K562 (cell line): ENCODE measurements around the gene GTSE1. TPM values are rescaled to one million over a fixed set of nuclear protein-coding genes. Genes with fewer than 3 reads are reported as not detected.
"Not testable (repeated sequence)": the region's sequence is repeated elsewhere in the genome, so short reads cannot be mapped to it uniquely, and the experiment has no call there.

Experiments used
- ATAC-seq: fragments of 200-7000 bp; cut with Tn5 transposase; 3 replicates; pipeline ENCODE4 v1.9.1; 2020; ENCODE audit warnings: moderate library complexity
- BruUV-seq: library from RNA; stranded (reverse); fragments of 400-500 nt; replicated peaks from 2 replicates; lab custom pipeline; 2021; lab: Mats Ljungman, UMichigan
- CTCF ChIA-PET: fragments of 300-600 bp; formaldehyde crosslinking; extraction: SDS; loops from one replicate; lab custom pipeline; 2021; ENCODE audit warnings: low intra/inter-chr PET ratio; lab: Yijun Ruan, JAX
- POLR2A ChIA-PET: fragments of 300-600, 350-650 bp; sonication (Branson Sonifier 250); formaldehyde crosslinking; extraction: SDS; loops from one replicate; lab custom pipeline; 2021; ENCODE audit warnings: antibody characterized with exemption, inconsistent platforms; lab: Yijun Ruan, JAX
- DNase-seq, 4 experiments: peaks; one replicate each; pipeline versions ENCODE4 v3.0.0 to v3.0.0-alpha.2; 2011 to 2018; ENCODE audit warnings: low spot score in 3 of 4, mixed read lengths in 3 of 4; ENCODE audit errors: extremely low read depth in 1 of 4
- FAIRE-seq: peaks from 2 replicates; lab custom pipeline; 2011; peaks lifted over from hg19 to GRCh38; lab: Jason Lieb, UNC
- H2AFZ ChIP-seq: 2 replicates; pipeline ENCODE4 v1.6.0; 2011; ENCODE audit warnings: low read depth, low read length, control low read depth, inconsistent platforms
- H3K27ac ChIP-seq: fragments of 200-600 bp; 3 replicates; pipeline ENCODE4 v1.8.0; 2011; ENCODE audit warnings: low read depth, mild to moderate bottlenecking, control low read depth, inconsistent platforms, low read length, moderate library complexity, mixed read lengths; ENCODE audit errors: extremely low read depth
- H3K27me3 ChIP-seq, 2 experiments: fragments of 300-600 bp in 1 of 2; 2 replicates in 1 of 2; 3 replicates in 1 of 2; pipeline versions ENCODE4 v1.6.0 to v1.8.0; 2011; ENCODE audit warnings: inconsistent platforms in 2 of 2, low read length in 2 of 2, mild to moderate bottlenecking in 1 of 2, mixed read lengths in 1 of 2, moderate library complexity in 1 of 2; ENCODE audit not compliant: control insufficient read depth in 2 of 2, insufficient read depth in 2 of 2
- H3K36me3 ChIP-seq: fragments of 300-600 bp; 3 replicates; pipeline ENCODE4 v1.8.0; 2011; ENCODE audit warnings: mild to moderate bottlenecking, low read length, inconsistent platforms; ENCODE audit not compliant: control insufficient read depth, insufficient read depth
- H3K4me1 ChIP-seq, 2 experiments: fragments of 200-600 bp in 1 of 2; replicated peaks in 1 of 2; 2 replicates in 1 of 2; 3 replicates in 1 of 2; pipeline versions ENCODE4 v1.5.1 to v1.8.0; 2011; ENCODE audit warnings: inconsistent platforms in 2 of 2, low read length in 2 of 2, mild to moderate bottlenecking in 1 of 2, mixed read lengths in 1 of 2, moderate library complexity in 1 of 2; ENCODE audit not compliant: control insufficient read depth in 2 of 2, insufficient read depth in 2 of 2
- H3K4me2 ChIP-seq: 2 replicates; pipeline ENCODE4 v1.6.1; 2011; ENCODE audit warnings: low read length, control low read depth, inconsistent platforms, mixed read lengths; ENCODE audit not compliant: insufficient read depth
- H3K4me3 ChIP-seq: fragments of 200-600 bp; sonication (generic), shearing (Covaris generic); 2 replicates; pipeline ENCODE4 v1.5.1; 2016; ENCODE audit warnings: control low read depth, inconsistent platforms
- H3K79me2 ChIP-seq: fragments of 200-600 bp; 3 replicates; pipeline ENCODE4 v1.8.0; 2011; ENCODE audit warnings: low read length, inconsistent platforms; ENCODE audit not compliant: control insufficient read depth, insufficient read depth
- H3K9ac ChIP-seq, 2 experiments: 2 replicates each; pipeline versions ENCODE4 v1.6.0 to v1.6.1; 2011; ENCODE audit warnings: low read depth in 2 of 2, low read length in 2 of 2, control low read depth in 1 of 2, inconsistent platforms in 1 of 2, mild to moderate bottlenecking in 1 of 2, mixed read lengths in 1 of 2; ENCODE audit not compliant: insufficient read depth in 1 of 2
- H3K9me1 ChIP-seq: one replicate; pipeline ENCODE4 v1.6.0; 2011; ENCODE audit warnings: inconsistent platforms, mild to moderate bottlenecking, low read length, moderate library complexity; ENCODE audit not compliant: control insufficient read depth, insufficient read depth
- H3K9me3 ChIP-seq: replicated peaks from 2 replicates; pipeline ENCODE4 v1.5.1; 2011; ENCODE audit warnings: low read depth, low read length, inconsistent platforms; ENCODE audit not compliant: control insufficient read depth, insufficient read depth
- H4K20me1 ChIP-seq: replicated peaks from 2 replicates; pipeline ENCODE4 v1.6.1; 2011; ENCODE audit warnings: low read length, inconsistent platforms, mixed read lengths; ENCODE audit not compliant: control insufficient read depth, insufficient read depth
- CREBBP ChIP-seq: IDR thresholded peaks from one replicate; pipeline ENCODE4 v1.6.1; 2012; ENCODE audit warnings: low read depth, mild to moderate bottlenecking, control low read depth, inconsistent platforms, low read length
- HCFC1 ChIP-seq: IDR thresholded peaks from 2 replicates; pipeline ENCODE4 v1.6.1; 2012; ENCODE audit warnings: low read depth, low read length, improper control_type of control experiment
- HMGXB4 ChIP-seq: sonication (generic); formaldehyde crosslinking; IDR thresholded peaks from 2 replicates; pipeline ENCODE4 v1.8.1; 2023; ENCODE audit warnings: mild to moderate bottlenecking, missing genetic modification reagents
- NR0B1 ChIP-seq: fragments of 450-650 bp; IDR thresholded peaks from one replicate; pipeline ENCODE4 v1.6.1; 2018; ENCODE audit warnings: mild to moderate bottlenecking, moderate library complexity; ENCODE audit not compliant: partially characterized antibody
- RBM17 ChIP-seq: fragments of 200-400 bp; formaldehyde crosslinking; IDR thresholded peaks from 2 replicates; pipeline ENCODE4 v1.6.1; 2017; ENCODE audit warnings: low read depth, mild to moderate bottlenecking, low read length, borderline replicate concordance
- ZNF121 ChIP-seq: sonication (generic); formaldehyde crosslinking; conservative IDR thresholded peaks from 2 replicates; pipeline ENCODE4 v1.8.0; 2022; ENCODE audit warnings: missing genetic modification reagents
- WGBS: fragments of 100-300 bp; shearing (Covaris generic); methylation state at CpG from one replicate; pipeline ENCODE4 v1.1.6; 2016; ENCODE audit warnings: low coverage, mixed read lengths; ENCODE audit not compliant: insufficient coverage; ENCODE audit errors: missing lambda C conversion rate; 5-methylcytosine and 5-hydroxymethylcytosine counted together
- in situ Hi-C: fragments of 300-500 bp; cut with MboI; formaldehyde crosslinking; loops from 4 replicates; pipeline ENCODE4 v1.15.0; 2018; ENCODE audit warnings: inconsistent platforms, mixed read lengths
- intact Hi-C: fragments of 100-400 bp; cut with micrococcal nuclease; formaldehyde crosslinking; loops from 2 replicates; pipeline ENCODE4 v1.14.2; 2022
- polyA plus RNA-seq, 8 experiments: library from polyadenylated mRNA; depleted of rRNA in 4 of 8; stranded (reverse) in 5 of 8; unstranded in 3 of 8; fragments of >200 nt; fragmentation: Nextera tagmentation in 2 of 8; fragmentation: Illumina TruSeq in 1 of 8; extraction: Ambion mirVana in 2 of 8; extraction: Trizol in 1 of 8; gene quantifications; 2 replicates each; pipeline versions ENCODE4 v1.2.1 to v1.2.3, GENCODE V29; 2011 to 2014; ENCODE audit warnings: inconsistent platforms in 1 of 8, missing spikeins in 1 of 8
- total RNA-seq, 7 experiments: library from RNA; depleted of rRNA in 6 of 7; stranded (reverse); fragments of >200 nt in 6 of 7; fragmentation: Illumina TruSeq in 2 of 7; extraction: Trizol in 2 of 7; gene quantifications; 2 replicates each; pipeline versions ENCODE4 v1.2.1 to v1.2.3, GENCODE V29; 2011 to 2021; ENCODE audit warnings: low replicate concordance in 1 of 7

The GTSE1 gene
- total and polyA plus RNA-seq, 9 of the 15 experiments (the other 6 are each of a cell fraction or from before 2014, with no cell fraction given), result 2.5 to 22.5 (median 12.9) TPM

- not testable (repeated sequence) for FAIRE-seq
These were observed 16.2 kb downstream of the GTSE1 start for GRCh38 chr22:46312848-46313247.

GRCh38 chr22:46315976-46316375, 19.3 kb downstream of the GTSE1 start:
- ChIA-PET POLR2A (interaction anchor here (0.6 kb wide), 1 partner anchor 190 kb away, joined by 3 read pairs; no protein-coding TSS in a partner anchor), CTCF (interaction anchor here (4.5 kb wide), 1 partner anchor 193 kb away, joined by 40 read pairs; no protein-coding TSS in a partner anchor)
- H3K4me2 ChIP-seq, result no peak overlapping the region
- FAIRE-seq (no peak), DNase-seq (no peak), ATAC-seq (no peak)
- H4K20me1 ChIP-seq, result no peaks in the 10 kb centered on the region
- intact Hi-C loops, result no loop called here
- H3K9me1 ChIP-seq, result no peaks in the 10 kb centered on the region
- BruUV-seq, result no TSS peak
- TF ChIP-seq HCFC1 (no peak), RBM17 (no peak), HMGXB4 (CRISPR knock-in tag) (no peak), CREBBP (no peak), NR0B1 (no peak)
- H3K4me1 ChIP-seq, result peaks cover 0 to 3% of the 10 kb centered on the region in 2 experiments; a peak in 1 of 5 replicates
- H3K79me2 ChIP-seq, result no peaks in the 10 kb centered on the region
- H3K36me3 ChIP-seq, result peaks cover 60% of the 10 kb centered on the region; the same call in 2 of the 3 replicates
- no peaks in the 10 kb centered on the region for H3K27me3 ChIP-seq
- in situ Hi-C loops, result loop anchor here (25.0 kb wide), 1 partner anchor 304 kb away; no protein-coding TSS in a partner anchor
- no peak overlapping the region for H3K9ac ChIP-seq
- no peaks in the 10 kb centered on the region for H3K9me3 ChIP-seq
- 90% methylated on average over 10 of the region's 12 CpGs for WGBS
- H3K4me3 ChIP-seq, result no peak overlapping the region
- no peak overlapping the region for H3K27ac ChIP-seq
- no peak overlapping the region for H2AFZ ChIP-seq

More at GRCh38 chr22:46312848-46313247, 16.2 kb downstream of the GTSE1 start:
- not testable (repeated sequence) for H2AFZ ChIP-seq, H3K27ac ChIP-seq, H3K4me2 ChIP-seq, H3K79me2 ChIP-seq, H3K4me1 ChIP-seq, H4K20me1 ChIP-seq, H3K9me1 ChIP-seq, H3K27me3 ChIP-seq, DNase-seq, H3K9me3 ChIP-seq, H3K9ac ChIP-seq, H3K4me3 ChIP-seq, BruUV-seq, ATAC-seq
- peaks cover 64% of the 10 kb centered on the region; the same call in 2 of the 3 replicates for H3K36me3 ChIP-seq
- intact Hi-C loops, result loop anchor here (5.0 kb wide), 1 partner anchor 176 kb away; no protein-coding TSS in a partner anchor
- WGBS, result 100% methylated on average over 1 of the region's 2 CpGs
- in situ Hi-C loops, result loop anchor here (5.0 to 25.0 kb wide), 2 partner anchors 191 to 301 kb away; no protein-coding TSS in a partner anchor
- ChIA-PET CTCF (interaction anchor here (4.5 kb wide), 1 partner anchor 190 kb away, joined by 40 read pairs; no protein-coding TSS in a partner anchor), POLR2A (interaction anchor here (0.6 to 1.1 kb wide), 3 partner anchors 8 to 55 kb away, joined by 3 read pairs; no protein-coding TSS in a partner anchor)
- TF ChIP-seq ZNF121 (CRISPR knock-in tag), result peak; percentile 57
